Liver (tissue), 3 donors: ENCODE data around the gene PARVB.

Experiments used
- ATF3 ChIP-seq: IDR thresholded peaks from 2 replicates; pipeline ENCODE4 v1.6.1; 2016; ENCODE audit warnings: antibody characterized with exemption
- CTCF ChIP-seq: fragments of 150-350 bp; IDR thresholded peaks from 2 replicates; pipeline ENCODE4 v1.5.1; 2017; ENCODE audit warnings: improper control_type of control experiment, low read depth, low read length; ENCODE audit not compliant: missing input control
- EGR1 ChIP-seq, 2 donors: IDR thresholded peaks; 2 replicates each; pipeline ENCODE4 v1.6.1; 2016 to 2018; ENCODE audit warnings: antibody characterized with exemption in 2 of 2, low read depth in 2 of 2
- JUND ChIP-seq, 2 donors: IDR thresholded peaks; 2 replicates each; pipeline ENCODE4 v1.6.1; 2016; ENCODE audit warnings: antibody characterized with exemption in 2 of 2
- MAX ChIP-seq: IDR thresholded peaks from 2 replicates; pipeline ENCODE4 v1.6.1; 2016; ENCODE audit warnings: antibody characterized with exemption
- RAD21 ChIP-seq, 2 donors: IDR thresholded peaks; 2 replicates each; pipeline ENCODE4 v1.6.1; 2016; ENCODE audit warnings: antibody characterized with exemption in 2 of 2, mild to moderate bottlenecking in 2 of 2
- REST ChIP-seq: IDR thresholded peaks from 2 replicates; pipeline ENCODE4 v1.6.1; 2016; ENCODE audit warnings: antibody characterized with exemption, mild to moderate bottlenecking
- TAF1 ChIP-seq: conservative IDR thresholded peaks from 2 replicates; pipeline ENCODE4 v1.6.1; 2016; ENCODE audit warnings: antibody characterized with exemption, mild to moderate bottlenecking
- YY1 ChIP-seq: IDR thresholded peaks from 2 replicates; pipeline ENCODE4 v1.6.1; 2016; ENCODE audit warnings: antibody characterized with exemption, mild to moderate bottlenecking
- donor health status: healthy.
- donor health status: healthy.

GRCh38 chr22:44030051-44030701 is 6.1 kb downstream of the PARVB start:
- TF ChIP-seq CTCF (no peak), MAX (no peak), EGR1 (IDR thresholded peaks at IDR 0.05; ENCODE audit: low read depth in 2 of 2) (no peak), RAD21 (IDR thresholded peaks at IDR 0.05) (no peak), REST (no peak), ATF3 (no peak), YY1 (no peak), JUND (IDR thresholded peaks at IDR 0.05) (no peak), TAF1 (no peak)
